GM18858 (cell line): ENCODE measurements around the gene CCDC69.
"Not testable (repeated sequence)": the region's sequence is repeated elsewhere in the genome, so short reads cannot be mapped to it uniquely, and the experiment has no call there.

Experiments used
- ATAC-seq: cut with Tn5 transposase; IDR thresholded peaks from one replicate; pipeline ENCODE4 v1.9.1; 2021; ENCODE audit not compliant: unreplicated experiment

The CCDC69 gene

DNA sequence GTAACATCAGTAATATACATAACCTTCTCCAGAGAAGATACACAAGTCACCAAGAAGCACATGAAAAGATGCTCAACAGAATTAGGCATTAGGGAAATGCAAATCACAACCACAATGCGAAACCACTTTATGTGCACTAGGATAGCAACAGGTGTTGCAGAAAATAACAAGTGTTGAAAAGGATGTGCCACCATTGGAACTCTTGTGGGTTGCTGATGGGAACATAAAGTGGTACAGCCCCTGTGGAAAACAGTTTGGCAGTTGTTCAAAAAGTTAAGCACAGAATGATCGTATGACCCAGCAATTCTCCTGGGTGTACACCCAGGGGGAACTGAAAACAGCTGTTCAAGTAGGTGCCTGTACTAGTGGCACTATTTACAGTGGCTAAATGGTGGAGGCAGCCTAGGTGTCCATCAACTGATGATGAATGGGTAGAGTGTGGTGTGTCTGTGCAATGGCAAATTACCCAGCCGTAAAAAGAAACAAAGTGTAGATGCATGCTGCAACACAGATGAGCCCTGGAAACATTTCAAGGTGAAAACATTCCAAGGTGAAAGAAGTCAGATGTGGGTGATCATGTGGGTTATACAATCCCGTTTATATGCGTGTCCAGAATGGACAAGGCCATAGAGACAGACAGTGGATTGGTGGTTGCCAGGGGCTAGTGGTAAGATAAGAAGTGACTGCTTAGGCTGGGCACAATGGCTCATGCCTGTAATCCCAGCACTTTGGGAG is 27.2 kb downstream of the CCDC69 start:
- peak; percentile 87 for ATAC-seq

DNA sequence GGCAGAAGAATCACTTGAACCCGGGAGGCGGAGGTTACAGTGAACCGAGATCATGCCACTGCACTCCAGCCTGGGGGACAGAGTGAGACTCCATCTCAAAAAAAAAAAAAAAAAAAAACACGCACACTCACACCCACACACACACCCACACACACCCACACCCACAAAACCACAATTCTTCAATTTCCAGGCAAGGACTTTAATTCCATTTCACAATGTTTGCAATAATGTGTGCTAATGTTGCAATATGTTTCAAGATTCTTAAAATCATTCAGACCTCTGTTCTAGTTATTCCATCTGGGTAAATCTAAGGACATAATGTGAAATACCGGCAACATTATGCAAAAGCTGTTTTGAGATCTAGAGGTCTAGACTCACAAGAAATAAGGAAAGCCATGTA is 28.3 kb downstream of the CCDC69 start:
- ATAC-seq: no peak

DNA sequence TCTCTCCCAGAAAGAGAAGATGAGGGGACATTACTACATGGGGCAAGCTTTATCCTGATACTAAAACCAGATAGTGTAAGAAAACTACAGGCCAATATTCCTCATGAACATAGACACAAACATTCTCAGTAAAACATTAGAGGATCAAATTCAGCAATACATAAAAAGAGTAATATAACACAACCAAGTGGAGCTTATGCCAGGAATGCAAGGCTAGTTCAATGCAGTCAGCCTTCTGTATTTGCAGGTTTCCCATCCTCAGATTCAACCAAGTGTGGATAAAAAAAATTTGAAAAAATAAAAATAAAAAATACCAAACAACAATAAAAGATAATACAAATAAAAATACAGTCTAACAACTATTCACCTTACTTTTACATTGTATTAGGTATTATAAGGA is 31.3 kb downstream of the CCDC69 start:
- no peak for ATAC-seq

DNA sequence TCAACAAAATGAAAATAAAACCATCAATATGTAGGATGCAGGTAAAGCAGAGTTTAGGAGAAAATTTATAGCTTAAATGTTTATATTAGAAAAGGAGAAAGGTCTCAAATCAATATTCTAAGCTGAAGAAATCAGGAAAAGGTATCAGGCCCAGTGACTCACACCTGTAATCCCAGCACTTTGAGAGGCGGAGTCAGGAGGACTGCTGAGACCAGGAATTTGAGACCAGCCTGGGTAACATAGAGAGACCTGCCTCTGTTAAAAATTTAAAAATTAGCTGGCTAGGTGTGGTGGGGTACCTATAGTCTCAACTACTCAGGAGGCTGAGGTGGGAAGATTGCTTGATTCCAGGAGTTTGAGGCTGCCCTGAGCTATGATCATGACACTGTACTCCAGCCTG is 32.2 kb downstream of the CCDC69 start:
- no peak for ATAC-seq

DNA sequence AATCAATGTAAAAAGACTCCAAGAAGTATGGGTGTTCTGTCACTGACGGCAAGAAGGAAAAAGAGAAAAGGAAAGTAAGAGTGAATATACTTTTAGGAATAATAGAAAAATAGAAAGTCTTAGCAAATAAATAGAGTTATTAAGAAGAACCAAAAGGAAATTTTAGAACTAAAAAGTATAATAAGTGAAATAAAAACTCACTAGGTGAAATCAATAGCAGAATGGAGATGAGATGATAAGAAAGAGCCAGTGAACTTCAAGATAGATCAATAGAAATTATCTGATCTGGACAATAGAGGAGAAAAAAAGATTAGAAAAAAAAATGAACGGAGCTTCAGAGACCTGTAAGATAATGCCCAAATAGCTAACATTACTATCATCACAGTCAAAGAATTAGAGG is 34.7 kb downstream of the CCDC69 start:
- ATAC-seq: no peak

DNA sequence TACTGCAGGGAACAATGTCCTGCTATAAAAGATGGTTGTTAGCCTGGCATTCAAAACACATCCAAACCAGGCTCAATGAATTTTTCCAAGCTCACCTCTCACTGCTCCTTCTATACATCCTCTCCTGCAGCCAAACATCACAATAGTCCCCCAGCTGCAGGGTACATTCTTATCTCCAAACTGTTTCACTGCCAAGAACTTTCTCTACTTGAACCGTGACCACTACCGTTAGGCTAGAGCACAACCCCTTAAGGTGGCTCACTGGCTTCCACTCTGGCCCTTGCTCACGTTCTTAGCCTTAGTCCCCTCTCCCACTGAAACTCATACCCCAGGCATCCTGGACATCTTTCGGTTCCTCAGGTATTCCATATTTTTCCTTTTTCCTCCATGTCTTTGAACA is 37.4 kb downstream of the CCDC69 start:
- ATAC-seq: no peak

DNA sequence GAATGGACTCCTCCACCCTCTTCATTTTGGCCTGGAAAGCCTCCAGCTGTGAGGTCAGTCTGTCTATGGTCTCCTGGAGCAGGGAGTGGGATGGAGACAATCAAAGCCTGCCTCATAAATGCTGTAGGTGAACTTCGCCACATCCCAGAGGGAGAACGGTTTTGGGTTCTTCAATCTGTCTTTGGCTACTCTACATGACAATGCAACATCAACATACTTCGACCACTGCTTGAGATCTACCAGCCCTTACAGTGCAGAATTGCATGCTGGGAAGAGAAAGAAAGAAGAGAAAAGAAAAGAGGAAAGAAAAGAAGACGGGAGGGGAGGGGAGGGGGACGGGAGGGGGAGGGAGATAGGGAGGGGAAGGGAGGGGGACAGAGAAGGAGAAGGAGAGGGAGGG is 37.8 kb downstream of the CCDC69 start:
- ATAC-seq: no peak

DNA sequence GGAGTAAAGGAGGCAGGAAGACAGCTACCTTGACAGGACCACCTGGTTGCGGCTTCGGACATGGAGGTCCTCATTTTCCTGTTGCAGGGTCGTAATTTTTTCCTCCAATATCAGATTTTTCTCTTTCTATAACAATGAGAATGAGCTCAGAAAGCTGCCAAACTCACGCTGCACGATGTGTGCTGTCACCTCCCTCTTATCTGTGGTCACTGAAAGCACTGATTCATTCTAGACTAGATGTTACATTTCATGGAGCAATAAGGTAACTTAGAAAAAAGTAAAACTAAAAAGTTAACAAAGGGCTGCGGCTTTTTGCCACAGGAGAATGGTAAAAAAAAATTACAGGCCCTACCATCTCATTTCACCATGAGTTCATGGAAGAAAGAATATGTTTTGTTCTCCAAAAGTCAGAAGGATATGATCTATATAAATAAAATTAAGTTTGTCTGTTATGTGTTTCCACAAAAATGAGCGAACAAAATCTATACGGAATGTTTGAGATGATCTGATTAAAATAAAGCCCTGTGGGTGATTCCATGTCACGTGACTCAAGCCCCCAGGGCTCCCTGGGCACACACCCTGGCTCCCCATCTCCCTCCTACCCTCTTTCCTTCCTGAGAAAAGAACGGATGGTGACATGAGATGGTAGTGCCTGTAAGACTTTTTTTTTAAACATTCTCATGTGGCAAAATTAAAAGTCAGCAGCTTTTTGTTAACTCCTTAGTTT is 39.4 kb downstream of the CCDC69 start:
- ATAC-seq: no peak

DNA sequence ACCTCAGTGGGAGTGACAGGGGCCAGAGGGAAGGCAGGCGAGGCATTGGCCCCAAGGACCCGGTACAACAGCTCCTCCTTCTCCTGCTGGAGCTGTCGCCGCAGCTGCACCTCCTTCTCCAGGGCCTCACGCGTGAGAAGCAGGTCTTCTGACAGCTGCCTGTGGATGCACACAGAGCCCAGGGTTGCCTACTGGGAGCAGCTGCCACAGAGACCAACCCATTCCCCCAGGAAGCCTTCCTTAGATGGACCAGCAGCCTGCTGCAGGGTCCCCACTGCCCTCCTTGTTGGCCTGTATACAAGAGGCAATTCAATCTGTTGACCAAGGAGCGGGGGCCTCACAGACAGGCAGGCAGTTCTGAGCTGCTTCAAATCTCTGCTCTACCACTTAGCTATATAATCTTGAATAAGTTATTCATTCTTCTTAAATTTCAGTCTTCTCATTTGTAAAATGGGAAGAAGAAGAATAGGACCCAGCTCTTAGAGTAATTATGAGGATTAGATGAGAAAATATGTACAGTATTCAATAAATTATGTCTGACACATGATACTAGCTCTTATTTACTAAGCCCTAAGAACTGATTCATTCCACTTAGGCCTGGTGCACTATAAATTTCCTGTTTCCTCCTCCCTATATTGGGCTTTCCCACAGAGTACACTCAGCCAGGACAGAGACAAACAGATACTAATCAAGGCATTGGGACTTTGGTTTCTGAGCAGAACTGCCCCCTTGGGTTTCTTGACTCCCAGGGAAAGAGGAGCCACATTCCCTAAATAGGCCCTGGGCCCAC is 40.2 kb downstream of the CCDC69 start:
- no peak for ATAC-seq

DNA sequence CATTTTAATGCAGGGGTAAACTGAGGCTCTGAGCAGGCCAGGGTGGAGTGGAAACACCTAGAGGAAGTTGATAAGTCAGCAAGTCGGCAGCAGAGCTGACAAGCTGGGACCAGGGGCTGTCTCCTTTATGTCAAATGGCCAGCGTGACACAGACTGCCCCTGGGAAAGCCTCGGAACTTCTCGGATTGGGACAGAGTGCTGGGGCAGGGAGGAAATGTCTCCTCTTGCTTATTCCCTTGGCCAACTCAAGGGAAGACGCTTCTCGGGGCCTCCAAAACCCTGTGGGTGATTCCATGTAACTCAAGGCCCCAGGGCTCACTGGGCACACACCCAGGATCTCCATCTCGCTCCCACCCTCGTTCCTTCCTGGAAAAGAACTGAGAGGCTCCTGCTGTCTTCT is 40.9 kb downstream of the CCDC69 start:
- no peak for ATAC-seq

DNA sequence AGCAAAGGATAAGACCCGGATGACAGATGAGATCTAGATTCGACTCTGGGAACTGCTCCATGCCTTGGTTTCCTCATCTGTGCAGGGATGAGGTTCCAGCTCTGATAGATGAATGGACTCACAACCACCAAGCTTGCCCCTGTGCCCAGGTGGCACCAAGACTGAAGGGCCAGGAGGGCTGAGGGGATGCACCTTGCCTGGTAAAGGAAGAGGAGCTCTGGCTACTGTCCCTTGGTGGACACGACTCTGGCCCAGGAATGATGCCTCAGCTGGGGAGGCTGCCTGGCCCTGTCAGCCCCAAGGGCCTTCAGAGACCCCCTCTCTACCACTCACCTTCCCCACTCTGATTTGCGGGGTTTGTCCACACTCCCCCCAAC is 41.4 kb downstream of the CCDC69 start:
- ATAC-seq: no peak

DNA sequence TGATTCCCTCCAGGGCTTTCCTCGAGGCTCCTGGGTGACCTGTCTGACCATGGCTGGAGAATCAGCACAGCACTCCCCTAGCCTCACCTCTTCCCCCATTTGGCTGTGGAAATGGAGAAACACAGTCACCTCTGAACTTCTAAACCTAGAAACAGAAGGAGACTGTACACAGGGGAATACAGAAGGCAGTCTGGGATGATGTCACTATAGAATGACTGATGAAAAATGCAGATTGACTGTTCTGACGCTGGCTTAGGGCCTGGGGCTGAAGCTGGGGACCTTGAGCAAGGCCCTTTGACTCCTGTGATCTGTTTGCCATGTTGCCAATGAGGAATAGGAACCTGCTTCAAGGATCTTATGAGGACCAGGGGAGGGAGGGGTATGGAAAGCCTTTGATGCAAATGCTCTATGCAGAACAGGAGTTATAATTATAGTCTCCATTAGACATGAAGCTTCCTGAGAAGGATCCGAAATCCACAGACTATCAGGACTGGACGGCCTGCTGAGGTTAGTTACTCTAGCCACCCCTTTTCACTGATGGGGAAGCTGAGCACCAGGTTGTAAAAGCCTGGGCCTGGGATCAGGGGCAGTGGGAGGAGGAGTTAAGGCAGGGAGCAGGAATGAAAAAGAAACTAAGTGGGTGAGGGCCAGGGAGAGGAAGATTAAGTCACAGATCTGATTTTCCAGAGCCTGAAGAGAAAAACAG is 41.9 kb downstream of the CCDC69 start:
- no peak for ATAC-seq

DNA sequence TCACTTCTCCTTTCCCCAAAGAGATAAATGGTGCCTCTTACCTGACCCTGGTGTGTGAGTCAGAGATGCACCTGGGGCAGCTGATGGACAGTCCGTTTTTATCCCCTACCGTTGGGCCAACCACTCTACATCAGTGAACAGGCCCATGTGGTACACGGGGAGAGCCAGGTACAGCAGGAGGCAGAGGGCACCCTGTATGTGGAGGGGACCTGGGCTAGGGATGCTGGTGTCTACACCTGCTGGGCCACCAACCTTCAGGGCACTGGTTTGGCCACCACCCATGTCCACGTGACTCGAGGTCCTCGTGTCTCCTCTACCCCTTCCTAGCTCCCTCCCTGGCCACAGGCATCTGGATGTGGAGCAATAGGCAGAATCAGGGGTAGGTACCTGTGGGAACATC is 43.6 kb downstream of the CCDC69 start:
- no peak for ATAC-seq

DNA sequence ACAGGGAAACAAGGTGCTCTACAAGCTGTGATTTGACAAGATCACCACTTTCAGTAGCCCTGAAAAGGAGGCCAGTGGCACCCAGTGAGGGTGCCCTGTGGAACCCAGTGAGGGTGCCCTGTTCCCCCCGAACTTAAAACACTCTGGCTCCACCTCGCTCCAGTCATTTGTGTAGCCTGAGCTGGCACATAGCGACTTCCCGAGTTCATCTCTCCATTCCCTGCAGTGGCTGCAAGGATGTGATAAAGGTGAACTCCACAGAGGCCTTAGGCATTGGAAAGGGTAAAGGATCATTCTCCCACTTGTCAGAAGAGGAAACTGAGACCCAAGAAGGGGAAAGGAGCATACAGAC is 44.4 kb downstream of the CCDC69 start:
- ATAC-seq: no peak

DNA sequence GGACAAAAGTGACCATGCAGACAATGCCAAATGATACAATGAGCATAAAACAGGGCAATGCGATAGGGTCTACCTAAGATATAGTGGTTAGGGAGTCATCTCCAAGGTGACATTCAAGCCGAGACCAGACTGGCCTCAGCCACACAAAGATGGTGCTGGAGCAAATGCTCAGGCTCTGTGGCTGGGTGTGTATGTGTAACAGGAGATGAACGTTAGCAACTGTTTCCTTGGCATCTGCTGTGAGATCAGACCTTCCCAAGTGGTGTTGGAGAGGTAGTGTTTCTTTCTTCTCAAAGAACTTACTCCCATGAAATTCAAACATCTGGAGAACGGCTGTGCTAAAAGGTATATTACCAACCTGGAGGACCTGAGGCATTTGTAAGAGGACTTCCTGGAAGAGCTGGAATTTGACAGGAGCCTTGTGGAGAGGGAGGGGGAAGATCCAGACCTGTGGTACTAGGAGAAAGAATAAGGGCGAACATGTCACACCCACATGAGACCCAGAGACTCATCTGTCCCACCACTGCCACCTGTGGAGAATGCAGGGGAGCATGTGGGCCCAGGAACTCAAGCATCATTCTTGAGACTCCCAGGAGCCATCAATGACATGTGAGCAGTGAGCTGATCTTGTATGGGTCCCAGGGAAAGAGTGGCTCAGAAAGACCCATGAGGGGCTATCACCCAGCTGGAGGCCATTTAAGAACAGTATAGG is 45.0 kb downstream of the CCDC69 start:
- ATAC-seq: no peak

DNA sequence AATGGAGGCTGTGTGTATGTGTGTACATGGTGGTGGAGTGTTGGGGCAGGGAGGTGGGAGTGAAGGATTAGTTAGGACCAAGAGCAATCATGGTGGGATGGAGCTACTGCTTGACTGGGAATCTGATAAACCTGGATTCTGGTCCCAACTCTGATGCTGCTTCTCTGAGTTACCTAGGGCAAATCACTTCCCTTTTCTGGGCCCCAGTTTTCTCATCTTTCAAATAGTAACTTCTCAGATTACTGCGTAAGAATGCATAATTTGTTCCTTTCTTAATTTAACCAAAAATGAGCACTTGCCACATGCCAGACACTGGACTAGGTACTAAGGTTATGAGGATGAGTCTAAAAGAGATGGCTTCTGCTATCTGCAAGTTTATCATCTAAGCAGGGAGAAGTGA is 45.5 kb downstream of the CCDC69 start:
- ATAC-seq: no peak

DNA sequence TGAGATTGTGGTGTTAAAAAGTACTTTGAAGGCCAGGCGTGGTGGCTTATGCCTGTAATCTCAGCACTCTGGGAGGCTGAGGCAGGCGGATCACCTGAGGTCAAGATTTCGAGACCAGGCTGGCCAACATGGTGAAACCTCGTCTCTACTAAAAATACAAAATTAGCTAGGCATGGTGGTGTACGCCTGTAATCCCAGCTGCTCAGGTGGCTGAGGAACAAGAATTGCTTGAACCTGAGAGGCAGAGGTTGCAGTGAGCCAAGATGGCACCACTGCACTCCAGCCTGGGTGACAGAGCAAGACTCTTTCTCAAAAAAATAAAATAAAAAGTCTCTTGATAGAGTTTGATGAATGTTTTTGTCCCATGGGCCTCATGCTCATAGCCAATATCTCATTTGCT is 47.6 kb downstream of the CCDC69 start:
- ATAC-seq: not testable (repeated sequence)

DNA sequence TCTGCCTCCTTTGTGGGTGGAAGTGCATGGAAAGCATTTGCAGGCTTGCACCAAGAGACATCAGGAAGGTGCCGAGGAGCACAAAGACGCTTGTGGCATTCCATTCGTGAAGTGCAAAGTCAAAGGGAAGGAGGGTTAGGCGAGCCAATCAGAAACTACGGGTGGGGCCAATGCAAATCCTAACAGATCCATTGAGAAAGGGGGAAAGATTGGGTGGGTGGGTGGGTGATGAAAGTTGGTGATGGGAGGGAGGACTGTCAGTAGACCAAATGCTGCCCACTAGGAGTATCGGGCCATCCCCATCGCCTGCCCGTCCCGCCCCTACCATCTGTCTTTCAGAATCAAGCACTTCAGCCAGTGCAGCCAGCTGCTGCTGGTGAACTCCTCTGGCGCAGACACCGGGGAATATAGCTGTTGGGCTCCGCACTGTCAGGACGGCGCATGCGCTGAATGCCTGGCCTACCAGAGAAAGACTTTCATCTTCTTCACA is 49.2 kb downstream of the CCDC69 start:
- no peak for ATAC-seq

DNA sequence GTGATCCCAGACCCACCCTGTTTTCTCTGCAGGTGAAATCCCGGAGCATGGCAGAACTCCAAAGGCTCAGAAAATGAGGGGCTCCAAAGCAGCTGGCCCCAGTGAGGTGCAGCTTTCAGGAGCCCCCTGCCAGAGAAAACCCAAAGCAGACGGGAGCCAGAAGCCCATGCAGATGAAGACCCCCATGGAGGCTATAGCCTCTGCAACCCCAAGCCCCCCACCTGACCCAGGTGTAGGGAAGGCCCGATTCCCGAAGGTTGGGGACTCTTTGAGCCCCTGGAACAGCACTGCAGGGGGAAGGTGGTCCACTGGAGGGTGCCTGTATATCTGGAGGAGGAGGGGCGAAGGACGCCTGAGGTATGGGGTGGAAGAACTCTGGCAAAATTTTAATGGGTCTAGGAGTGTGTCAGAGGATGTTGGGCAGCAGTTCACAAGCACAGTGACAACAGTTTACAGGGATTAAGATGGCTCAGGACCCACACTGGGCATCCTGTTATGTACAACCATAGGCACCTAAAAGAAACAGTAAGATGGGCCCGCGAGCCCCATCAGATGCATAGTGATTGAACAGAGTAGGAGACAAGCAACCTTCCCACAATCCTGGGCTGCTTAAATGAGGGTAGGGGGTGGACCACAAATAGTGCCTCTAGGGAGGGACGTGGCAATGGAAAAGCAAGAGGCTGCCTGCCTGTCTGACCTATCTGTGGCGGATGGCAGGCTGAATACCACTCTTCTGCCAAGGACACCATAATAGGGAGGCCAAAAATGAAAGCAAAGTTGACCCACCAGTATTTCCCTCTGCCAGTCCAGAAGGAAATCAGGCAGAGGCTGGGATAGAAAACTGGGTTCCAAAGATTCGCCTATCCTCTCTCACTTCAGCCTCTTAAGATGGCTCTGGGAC is 49.9 kb downstream of the CCDC69 start:
- no peak for ATAC-seq

DNA sequence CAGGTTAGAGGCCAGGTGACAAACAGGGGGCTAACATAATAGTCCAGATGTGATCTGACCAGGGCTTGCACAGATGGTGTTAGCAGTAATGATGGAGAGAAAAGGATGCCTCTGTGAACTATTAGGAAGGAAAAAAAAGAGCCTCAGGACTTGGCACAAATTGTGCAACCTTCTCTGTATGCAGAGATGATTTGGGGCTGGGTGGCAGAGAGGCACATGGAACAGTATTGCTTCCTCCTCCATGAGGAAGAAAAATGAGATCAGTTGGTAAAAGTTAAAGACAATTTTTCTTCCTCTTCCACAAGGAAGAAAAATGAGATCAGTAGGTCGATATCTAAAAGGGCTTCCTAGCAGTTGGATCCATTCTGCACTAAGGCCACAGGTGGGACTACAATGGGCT is 52.4 kb downstream of the CCDC69 start:
- no peak for ATAC-seq
